ENCODE results near the gene ANKS4B. TPM values are rescaled to one million over a fixed set of nuclear protein-coding genes. Genes with fewer than 3 reads are reported as not detected.
"Not testable (repeated sequence)": the region's sequence is repeated elsewhere in the genome, so short reads cannot be mapped to it uniquely, and the experiment has no call there.

The ANKS4B gene
- polyA plus RNA-seq, 1 donor from 2014 or later = not detected

DNA sequence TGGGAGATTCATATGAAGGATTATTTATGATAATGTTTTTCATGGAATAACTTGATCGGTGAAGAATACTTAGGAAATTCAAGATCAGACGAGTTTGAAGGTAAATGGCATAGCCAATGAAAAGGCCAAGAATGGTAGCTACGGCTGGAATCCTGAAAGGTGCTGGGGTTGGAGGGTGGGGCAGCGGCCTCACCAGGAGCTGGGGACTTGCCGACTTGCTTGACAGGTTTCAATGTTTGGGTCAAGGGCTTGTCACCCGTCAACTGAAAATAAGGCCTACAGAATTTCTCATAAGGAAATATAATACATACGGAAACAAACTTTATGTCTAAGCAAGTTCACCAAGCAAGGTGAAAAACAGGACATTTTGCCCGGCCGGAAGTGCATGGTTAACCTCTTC lies 34.7 kb downstream of the ANKS4B start:
- no peaks in the 10 kb centered on the region for H4K20me1 ChIP-seq (ENCODE audit: insufficient read depth)
- H3K4me2 ChIP-seq (ENCODE audit: low read length) = no peak overlapping the region
- H3K4me3 ChIP-seq (ENCODE audit: low read length) = no peak overlapping the region
- no peaks in the 10 kb centered on the region for H3F3A ChIP-seq (ENCODE audit: insufficient read depth, low read length, poor library complexity, severe bottlenecking)
- H3K36me3 ChIP-seq (ENCODE audit: insufficient read depth, low read length) = no peaks in the 10 kb centered on the region
- H2AFZ ChIP-seq (ENCODE audit: low read depth, low read length) = no peak overlapping the region
- H3K9me2 ChIP-seq (ENCODE audit: insufficient read depth, low read length) = no peaks in the 10 kb centered on the region
- no peaks in the 10 kb centered on the region for H3K9me3 ChIP-seq (ENCODE audit: low read length)
- no peak overlapping the region for H3K9ac ChIP-seq (ENCODE audit: low read length)
- H3K27ac ChIP-seq (ENCODE audit: low read length) = no peak overlapping the region
- no peaks in the 10 kb centered on the region for H3K79me2 ChIP-seq (replicated peaks; ENCODE audit: insufficient read depth, low read length)
- no peak for TF ChIP-seq CTCF (IDR thresholded peaks at IDR 0.05; ENCODE audit: poor library complexity, severe bottlenecking)
- H3K27me3 ChIP-seq (ENCODE audit: insufficient read depth, low read depth, low read length) = no peaks in the 10 kb centered on the region

GRCh38 chr16:21272253-21272652 lies 38.8 kb downstream of the ANKS4B start:
- Histone ChIP-seq H3K9me3 (ENCODE audit: low read length) (no peaks in the 10 kb centered on the region), H2AFZ (ENCODE audit: low read depth, low read length) (no peak overlapping the region), H3K9ac (ENCODE audit: low read length) (no peak overlapping the region)

GRCh38 chr16:21272763-21273162 lies 39.3 kb downstream of the ANKS4B start:
- not testable (repeated sequence) for H3K27ac ChIP-seq (ENCODE audit: low read length); H4K20me1 ChIP-seq (ENCODE audit: insufficient read depth); H3K36me3 ChIP-seq (ENCODE audit: insufficient read depth, low read length); H3K9me2 ChIP-seq (ENCODE audit: insufficient read depth, low read length); H2AFZ ChIP-seq (ENCODE audit: low read depth, low read length); H3K27me3 ChIP-seq (ENCODE audit: insufficient read depth, low read depth, low read length); H3K9ac ChIP-seq (ENCODE audit: low read length); H3K4me2 ChIP-seq (ENCODE audit: low read length); H3K9me3 ChIP-seq (ENCODE audit: low read length); H3K79me2 ChIP-seq (replicated peaks; ENCODE audit: insufficient read depth, low read length); H3F3A ChIP-seq (ENCODE audit: insufficient read depth, low read length, poor library complexity, severe bottlenecking); H3K4me3 ChIP-seq (ENCODE audit: low read length)

More at GRCh38 chr16:21272253-21272652, 38.8 kb downstream of the ANKS4B start:
- Histone ChIP-seq H3K9me2 (ENCODE audit: insufficient read depth, low read length) (no peaks in the 10 kb centered on the region), H3K79me2 (replicated peaks; ENCODE audit: insufficient read depth, low read length) (no peaks in the 10 kb centered on the region), H3F3A (ENCODE audit: insufficient read depth, low read length, poor library complexity, severe bottlenecking) (no peaks in the 10 kb centered on the region), H3K27ac (ENCODE audit: low read length) (no peak overlapping the region), H3K4me3 (ENCODE audit: low read length) (no peak overlapping the region), H3K27me3 (ENCODE audit: insufficient read depth, low read depth, low read length) (peaks cover 2% of the 10 kb centered on the region), H4K20me1 (ENCODE audit: insufficient read depth) (no peaks in the 10 kb centered on the region), H3K4me2 (ENCODE audit: low read length) (no peak overlapping the region), H3K36me3 (ENCODE audit: insufficient read depth, low read length) (no peaks in the 10 kb centered on the region)
- TF ChIP-seq SMC3 (conservative IDR thresholded peaks at IDR 0.05; ENCODE audit: poor library complexity) = no peak

DNA sequence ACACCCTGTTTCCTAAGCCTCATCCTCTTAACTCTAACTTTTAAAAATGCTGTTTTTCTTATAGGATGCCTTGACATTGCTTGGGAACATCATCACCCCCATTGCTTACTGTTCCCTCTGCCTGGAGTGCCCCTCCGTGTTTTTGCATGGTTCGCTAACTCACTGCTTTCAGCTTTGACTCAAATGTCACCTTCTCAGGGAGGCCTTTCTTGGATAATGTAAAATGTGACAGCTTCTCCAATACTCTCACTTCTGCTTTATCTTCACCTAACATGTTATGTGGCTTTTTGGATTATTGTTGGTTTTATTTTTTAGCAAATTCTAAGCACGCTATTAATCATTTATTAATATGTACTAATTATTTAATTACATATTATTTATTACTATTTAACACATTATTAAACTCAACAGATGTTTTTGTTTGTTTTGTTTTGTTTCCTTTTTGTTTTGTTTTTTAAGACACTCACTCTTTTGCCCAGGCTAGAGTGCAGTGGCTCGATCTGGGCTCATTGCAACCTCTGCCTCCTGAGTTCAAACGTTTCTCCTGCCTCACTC lies 40.8 kb downstream of the ANKS4B start:
- Histone ChIP-seq H3K79me2 (replicated peaks; ENCODE audit: insufficient read depth, low read length) (no peaks in the 10 kb centered on the region), H3K9me2 (ENCODE audit: insufficient read depth, low read length) (no peaks in the 10 kb centered on the region), H3K9me3 (ENCODE audit: low read length) (no peaks in the 10 kb centered on the region), H3F3A (ENCODE audit: insufficient read depth, low read length, poor library complexity, severe bottlenecking) (no peaks in the 10 kb centered on the region), H3K36me3 (ENCODE audit: insufficient read depth, low read length) (no peaks in the 10 kb centered on the region), H4K20me1 (ENCODE audit: insufficient read depth) (no peaks in the 10 kb centered on the region), H3K4me2 (ENCODE audit: low read length) (no peak overlapping the region), H3K4me3 (ENCODE audit: low read length) (no peak overlapping the region), H3K27me3 (ENCODE audit: insufficient read depth, low read depth, low read length) (peaks cover 22% of the 10 kb centered on the region), H3K27ac (ENCODE audit: low read length) (no peak overlapping the region), H2AFZ (ENCODE audit: low read depth, low read length) (no peak overlapping the region), H3K9ac (ENCODE audit: low read length) (no peak overlapping the region)
- TF ChIP-seq, protein P1, sequence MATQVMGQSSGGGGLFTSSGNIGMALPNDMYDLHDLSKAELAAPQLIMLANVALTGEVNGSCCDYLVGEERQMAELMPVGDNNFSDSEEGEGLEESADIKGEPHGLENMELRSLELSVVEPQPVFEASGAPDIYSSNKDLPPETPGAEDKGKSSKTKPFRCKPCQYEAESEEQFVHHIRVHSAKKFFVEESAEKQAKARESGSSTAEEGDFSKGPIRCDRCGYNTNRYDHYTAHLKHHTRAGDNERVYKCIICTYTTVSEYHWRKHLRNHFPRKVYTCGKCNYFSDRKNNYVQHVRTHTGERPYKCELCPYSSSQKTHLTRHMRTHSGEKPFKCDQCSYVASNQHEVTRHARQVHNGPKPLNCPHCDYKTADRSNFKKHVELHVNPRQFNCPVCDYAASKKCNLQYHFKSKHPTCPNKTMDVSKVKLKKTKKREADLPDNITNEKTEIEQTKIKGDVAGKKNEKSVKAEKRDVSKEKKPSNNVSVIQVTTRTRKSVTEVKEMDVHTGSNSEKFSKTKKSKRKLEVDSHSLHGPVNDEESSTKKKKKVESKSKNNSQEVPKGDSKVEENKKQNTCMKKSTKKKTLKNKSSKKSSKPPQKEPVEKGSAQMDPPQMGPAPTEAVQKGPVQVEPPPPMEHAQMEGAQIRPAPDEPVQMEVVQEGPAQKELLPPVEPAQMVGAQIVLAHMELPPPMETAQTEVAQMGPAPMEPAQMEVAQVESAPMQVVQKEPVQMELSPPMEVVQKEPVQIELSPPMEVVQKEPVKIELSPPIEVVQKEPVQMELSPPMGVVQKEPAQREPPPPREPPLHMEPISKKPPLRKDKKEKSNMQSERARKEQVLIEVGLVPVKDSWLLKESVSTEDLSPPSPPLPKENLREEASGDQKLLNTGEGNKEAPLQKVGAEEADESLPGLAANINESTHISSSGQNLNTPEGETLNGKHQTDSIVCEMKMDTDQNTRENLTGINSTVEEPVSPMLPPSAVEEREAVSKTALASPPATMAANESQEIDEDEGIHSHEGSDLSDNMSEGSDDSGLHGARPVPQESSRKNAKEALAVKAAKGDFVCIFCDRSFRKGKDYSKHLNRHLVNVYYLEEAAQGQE (IDR thresholded peaks at IDR 0.05; ENCODE audit: borderline replicate concordance) = no peak
